Upper lobe of left lung (tissue), 4 donors: Measurements from ENCODE around the gene KIF5A.

Experiments used
- CTCF ChIP-seq, 6 experiments: fragments of 450-650 bp in 4 of 6; fragments of 200-600 bp in 2 of 6; sonication (generic) in 2 of 6; IDR thresholded peaks; one replicate each; pipeline ENCODE4 v1.5.1; 2016 to 2019; ENCODE audit warnings: antibody characterized with exemption in 6 of 6
- EP300 ChIP-seq, 4 donors: sonication (generic); formaldehyde crosslinking; IDR thresholded peaks; one replicate each; pipeline ENCODE4 v1.5.1; 2017; ENCODE audit warnings: antibody characterized with exemption in 4 of 4, control low read depth in 2 of 4
- POLR2A ChIP-seq, 4 donors: fragments of 450-650 bp; IDR thresholded peaks; one replicate each; pipeline ENCODE4 v1.5.1; 2016 to 2017; ENCODE audit warnings: antibody characterized with exemption in 4 of 4, mild to moderate bottlenecking in 2 of 4

- TF ChIP-seq CTCF (IDR thresholded peaks at IDR 0.05): no peak
- TF ChIP-seq EP300 (IDR thresholded peaks at IDR 0.05): no peak
- no peak for TF ChIP-seq POLR2A (IDR thresholded peaks at IDR 0.05)
These were observed 77.8 kb downstream of the KIF5A start for GRCh38 chr12:57627501-57628279.
